OCI-LY1 (cell line): ENCODE measurements around the gene LRP10.

ENCODE experiments used
- H2AFZ ChIP-seq: fragments of 200-600 bp; sonication (generic), shearing (Covaris generic); 2 replicates; pipeline ENCODE4 v1.6.0; 2014; ENCODE audit warnings: antibody characterized with exemption, mild to moderate bottlenecking, low read length
- H3F3A ChIP-seq: fragments of 200-600 bp; sonication (generic), shearing (Covaris generic); 2 replicates; pipeline ENCODE4 v1.6.0; 2014; ENCODE audit warnings: mild to moderate bottlenecking, antibody characterized with exemption, low read length, moderate library complexity; ENCODE audit not compliant: insufficient read depth
- H3K27ac ChIP-seq: fragments of 200-600 bp; sonication (generic); 2 replicates; pipeline ENCODE4 v1.5.1; 2014; ENCODE audit warnings: low read length, mixed run types, mild to moderate bottlenecking, low read depth; ENCODE audit not compliant: poor library complexity, severe bottlenecking
- H3K27me3 ChIP-seq: fragments of 200-600 bp; sonication (generic); 2 replicates; pipeline ENCODE4 v1.6.0; 2014; ENCODE audit warnings: antibody characterized with exemption, mild to moderate bottlenecking, low read length, moderate library complexity; ENCODE audit not compliant: insufficient read depth
- H3K36me3 ChIP-seq: fragments of 200-600 bp; sonication (generic); 2 replicates; pipeline ENCODE4 v1.6.1; 2014; ENCODE audit warnings: mild to moderate bottlenecking, antibody characterized with exemption, low read length, moderate library complexity, mixed read lengths; ENCODE audit not compliant: insufficient read depth
- H3K4me1 ChIP-seq: fragments of 200-600 bp; sonication (generic); 2 replicates; pipeline ENCODE4 v1.5.1; 2014; ENCODE audit warnings: mild to moderate bottlenecking, low read length, moderate library complexity; ENCODE audit not compliant: insufficient read depth, severe bottlenecking
- H3K4me2 ChIP-seq: fragments of 200-600 bp; sonication (generic), shearing (Covaris generic); 2 replicates; pipeline ENCODE4 v1.6.1; 2014; ENCODE audit warnings: low read length
- H3K4me3 ChIP-seq: fragments of 200-600 bp; sonication (generic); 2 replicates; pipeline ENCODE4 v1.5.1; 2014; ENCODE audit warnings: low read length, low read depth, mild to moderate bottlenecking, mixed read lengths; ENCODE audit not compliant: poor library complexity, severe bottlenecking
- H3K79me2 ChIP-seq: fragments of 200-600 bp; shearing (Covaris generic); 2 replicates; pipeline ENCODE4 v1.6.1; 2016; ENCODE audit warnings: mixed run types, low read length, mixed read lengths; ENCODE audit not compliant: insufficient read depth
- H3K9ac ChIP-seq: fragments of 200-600 bp; sonication (generic), shearing (Covaris generic); 2 replicates; pipeline ENCODE4 v1.6.1; 2014; ENCODE audit warnings: mild to moderate bottlenecking, low read length, mixed read lengths
- H3K9me2 ChIP-seq: fragments of 200-600 bp; sonication (generic), shearing (Covaris generic); 2 replicates; pipeline ENCODE4 v1.6.1; 2014; ENCODE audit warnings: low read depth, mild to moderate bottlenecking, low read length, mixed read lengths
- H3K9me3 ChIP-seq: fragments of 200-600 bp; shearing (Covaris generic); 2 replicates; pipeline ENCODE4 v1.6.1; 2014; ENCODE audit warnings: low read length, mixed read lengths
- H4K20me1 ChIP-seq: fragments of 200-600 bp; sonication (generic), shearing (Covaris generic); 2 replicates; pipeline ENCODE4 v1.6.0; 2016; ENCODE audit warnings: mild to moderate bottlenecking, low read length; ENCODE audit not compliant: insufficient read depth
- CTCF ChIP-seq: fragments of 200-600 bp; sonication (generic), shearing (Covaris generic); IDR thresholded peaks from 2 replicates; pipeline ENCODE4 v1.5.1; 2017; ENCODE audit warnings: mild to moderate bottlenecking, antibody characterized with exemption, low read length, moderate library complexity, mixed read lengths
- EZH2 ChIP-seq: fragments of 200-600 bp; sonication (generic), shearing (Covaris generic); IDR thresholded peaks from 2 replicates; pipeline ENCODE4 v1.8.0; 2017; ENCODE audit warnings: borderline replicate concordance, mixed run types, mild to moderate bottlenecking, antibody characterized with exemption, low read length, moderate library complexity, mixed read lengths

LRP10 gene

GRCh38 chr14:22898302-22899090, 27.0 kb downstream of the LRP10 start:
- Histone ChIP-seq H3K9ac (no peak overlapping the region), H4K20me1 (no peaks in the 10 kb centered on the region), H2AFZ (no peak overlapping the region), H3K27me3 (no peaks in the 10 kb centered on the region), H3K4me3 (no peak overlapping the region), H3K27ac (no peak overlapping the region), H3F3A (no peaks in the 10 kb centered on the region), H3K4me1 (no peaks in the 10 kb centered on the region), H3K36me3 (peaks cover 56% of the 10 kb centered on the region), H3K9me2 (no peaks in the 10 kb centered on the region), H3K79me2 (no peaks in the 10 kb centered on the region), H3K9me3 (no peaks in the 10 kb centered on the region), H3K4me2 (no peak overlapping the region)
- no peak for TF ChIP-seq EZH2
- TF ChIP-seq CTCF: no peak

GRCh38 chr14:22900081-22900799, 28.7 kb downstream of the LRP10 start:
- Histone ChIP-seq H3K27ac (no peak overlapping the region), H3K4me3 (no peak overlapping the region), H2AFZ (no peak overlapping the region)

GRCh38 chr14:22901799-22902198, 30.3 kb downstream of the LRP10 start:
- Histone ChIP-seq H3K27ac (no peak overlapping the region), H3K9me3 (no peaks in the 10 kb centered on the region), H3K4me3 (no peak overlapping the region), H3K4me1 (no peaks in the 10 kb centered on the region), H3K9me2 (no peaks in the 10 kb centered on the region), H3K27me3 (no peaks in the 10 kb centered on the region), H4K20me1 (no peaks in the 10 kb centered on the region), H3K36me3 (peaks cover 89% of the 10 kb centered on the region), H3K4me2 (no peak overlapping the region), H3K9ac (no peak overlapping the region), H3F3A (no peaks in the 10 kb centered on the region), H3K79me2 (no peaks in the 10 kb centered on the region), H2AFZ (no peak overlapping the region)
- TF ChIP-seq EZH2 (no peak), CTCF (no peak)

More at GRCh38 chr14:22900081-22900799, 28.7 kb downstream of the LRP10 start:
- H3K9me2 ChIP-seq: no peaks in the 10 kb centered on the region
- no peaks in the 10 kb centered on the region for H3K9me3 ChIP-seq
- H3K9ac ChIP-seq: no peak overlapping the region
- H3K4me1 ChIP-seq: no peaks in the 10 kb centered on the region
- TF ChIP-seq EZH2 (no peak), CTCF (peak; percentile 66)
- H3K4me2 ChIP-seq: no peak overlapping the region
- no peaks in the 10 kb centered on the region for H3K27me3 ChIP-seq
- H3K36me3 ChIP-seq: peaks cover 73% of the 10 kb centered on the region
- H3F3A ChIP-seq: no peaks in the 10 kb centered on the region
- H4K20me1 ChIP-seq: no peaks in the 10 kb centered on the region
- H3K79me2 ChIP-seq: no peaks in the 10 kb centered on the region
